HPDE6-E6E7 (cell line): ENCODE results near the gene GLT6D1.
"Not testable (repeated sequence)": the region's sequence is repeated elsewhere in the genome, so short reads cannot be mapped to it uniquely, and the experiment has no call there.

ENCODE experiments used
- DNase-seq: peaks from one replicate; pipeline ENCODE4 v3.0.0; 2011; ENCODE audit warnings: missing footprints; ENCODE audit errors: extremely low spot score

The GLT6D1 gene

GRCh38 chr9:135664801-135665794 lies 25.8 kb upstream of the GLT6D1 start:
- no peak for DNase-seq

GRCh38 chr9:135664266-135664665 lies 24.9 kb upstream of the GLT6D1 start:
- DNase-seq: no peak

DNA sequence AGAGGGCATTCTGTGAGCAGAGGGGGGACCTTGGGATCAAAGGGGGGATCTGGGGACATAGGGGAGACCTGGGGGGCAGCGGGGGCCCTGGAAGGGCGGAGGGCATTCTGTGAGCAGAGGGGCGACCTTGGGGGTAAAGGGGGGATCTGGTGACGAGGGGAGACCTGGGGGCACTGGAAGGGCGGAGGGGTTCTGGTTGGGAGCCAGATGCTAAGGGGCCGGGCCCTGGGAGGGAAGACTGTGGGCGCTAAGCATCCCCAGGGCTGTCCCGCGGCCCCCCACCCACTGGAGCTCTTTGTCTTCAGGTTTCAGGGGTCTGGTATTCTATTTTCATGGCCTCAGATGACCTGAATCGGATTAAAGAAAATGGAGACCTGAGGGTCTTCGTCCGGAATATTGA lies 24.5 kb upstream of the GLT6D1 start:
- no peak for DNase-seq

DNA sequence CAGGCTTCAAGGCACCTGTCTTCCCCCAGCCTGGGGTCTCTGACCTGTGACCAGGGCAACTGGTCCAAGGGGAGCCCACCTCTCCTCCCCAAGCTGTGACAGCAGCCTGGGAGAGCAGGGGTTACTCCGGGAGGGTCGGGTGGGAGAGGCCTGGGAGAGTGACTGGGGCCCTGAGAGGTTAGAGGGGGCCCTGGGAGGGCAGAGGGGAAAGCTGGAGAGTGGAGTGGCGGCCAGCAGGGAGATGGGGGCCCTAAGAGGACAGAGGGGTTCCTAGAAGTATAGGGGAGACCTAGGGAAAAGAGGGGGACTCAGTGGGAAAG lies 24.1 kb upstream of the GLT6D1 start:
- no peak for DNase-seq

GRCh38 chr9:135662758-135663450 lies 23.6 kb upstream of the GLT6D1 start, which contains the start of gene LCN9:
TSS of gene LCN9 (plus strand) at chr9:135663309. CDS start at chr9:135663322, 13 bp downstream.
- DNase-seq: no peak

GRCh38 chr9:135661816-135662560 lies 22.6 kb upstream of the GLT6D1 start:
- DNase-seq: no peak

DNA sequence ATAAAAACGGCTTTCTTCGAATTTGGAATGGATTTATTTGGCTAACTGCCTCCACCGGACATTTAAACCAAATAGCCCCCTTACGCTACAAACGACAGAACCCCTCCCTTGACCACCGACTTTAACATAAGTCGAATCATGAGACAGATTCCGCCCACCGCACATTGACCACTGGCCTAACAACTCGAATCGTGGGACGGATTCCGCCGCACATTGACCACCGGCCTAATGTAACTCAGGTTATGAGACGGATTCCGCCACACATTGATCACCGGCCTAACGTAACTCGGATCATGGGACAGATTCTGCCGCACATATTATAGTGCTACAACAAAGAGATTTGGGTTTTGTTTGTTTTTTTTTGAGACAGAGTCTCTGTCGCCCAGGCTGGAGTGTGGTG lies 21.1 kb upstream of the GLT6D1 start:
- no peak for DNase-seq

DNA sequence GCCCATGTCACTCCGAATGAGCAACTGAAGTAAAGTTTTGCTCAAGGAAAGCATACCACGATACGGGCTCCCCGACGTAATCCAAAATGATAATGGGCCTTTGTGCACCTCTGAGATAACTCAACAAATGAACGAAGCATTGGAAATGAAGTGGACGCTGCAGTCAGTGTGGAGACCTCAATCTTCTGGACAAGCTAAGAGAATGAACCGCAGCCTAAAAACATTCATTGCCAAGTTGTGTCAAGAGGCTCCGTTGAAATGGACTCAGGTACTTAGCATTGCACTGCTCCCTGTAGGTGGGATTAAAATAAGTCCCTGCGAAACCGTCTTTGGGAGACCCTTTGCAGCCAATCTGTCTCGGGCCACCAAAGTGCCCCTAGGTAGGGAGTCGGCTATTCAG lies 19.9 kb upstream of the GLT6D1 start:
- no peak for DNase-seq

DNA sequence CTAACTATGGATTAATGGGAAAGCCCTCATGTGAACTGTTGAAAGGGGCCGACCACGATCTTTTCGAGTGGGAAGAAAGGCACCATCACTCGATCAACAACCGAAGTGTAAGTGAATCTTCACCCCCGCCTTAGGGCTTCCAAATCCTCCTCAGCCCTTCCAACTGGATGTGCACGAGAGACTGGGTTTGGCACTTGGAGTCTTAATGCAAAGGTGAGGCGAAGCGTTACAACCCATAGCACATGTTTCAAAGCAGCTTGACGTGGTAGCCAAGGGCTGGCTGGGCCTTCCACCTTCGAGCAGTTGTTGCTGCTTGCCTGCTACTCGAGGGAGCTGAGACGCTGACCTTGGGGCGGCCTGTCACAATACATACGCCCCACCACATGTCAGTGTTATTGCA lies 18.1 kb upstream of the GLT6D1 start:
- DNase-seq: no peak

- no peak for DNase-seq
Measured at GRCh38 chr9:135655317-135655716, 16.0 kb upstream of the GLT6D1 start.

- DNase-seq: no peak
Measured at GRCh38 chr9:135650408-135650807, 11.1 kb upstream of the GLT6D1 start.

- no peak for DNase-seq
Measured at GRCh38 chr9:135649508-135649907, 10.2 kb upstream of the GLT6D1 start.

DNA sequence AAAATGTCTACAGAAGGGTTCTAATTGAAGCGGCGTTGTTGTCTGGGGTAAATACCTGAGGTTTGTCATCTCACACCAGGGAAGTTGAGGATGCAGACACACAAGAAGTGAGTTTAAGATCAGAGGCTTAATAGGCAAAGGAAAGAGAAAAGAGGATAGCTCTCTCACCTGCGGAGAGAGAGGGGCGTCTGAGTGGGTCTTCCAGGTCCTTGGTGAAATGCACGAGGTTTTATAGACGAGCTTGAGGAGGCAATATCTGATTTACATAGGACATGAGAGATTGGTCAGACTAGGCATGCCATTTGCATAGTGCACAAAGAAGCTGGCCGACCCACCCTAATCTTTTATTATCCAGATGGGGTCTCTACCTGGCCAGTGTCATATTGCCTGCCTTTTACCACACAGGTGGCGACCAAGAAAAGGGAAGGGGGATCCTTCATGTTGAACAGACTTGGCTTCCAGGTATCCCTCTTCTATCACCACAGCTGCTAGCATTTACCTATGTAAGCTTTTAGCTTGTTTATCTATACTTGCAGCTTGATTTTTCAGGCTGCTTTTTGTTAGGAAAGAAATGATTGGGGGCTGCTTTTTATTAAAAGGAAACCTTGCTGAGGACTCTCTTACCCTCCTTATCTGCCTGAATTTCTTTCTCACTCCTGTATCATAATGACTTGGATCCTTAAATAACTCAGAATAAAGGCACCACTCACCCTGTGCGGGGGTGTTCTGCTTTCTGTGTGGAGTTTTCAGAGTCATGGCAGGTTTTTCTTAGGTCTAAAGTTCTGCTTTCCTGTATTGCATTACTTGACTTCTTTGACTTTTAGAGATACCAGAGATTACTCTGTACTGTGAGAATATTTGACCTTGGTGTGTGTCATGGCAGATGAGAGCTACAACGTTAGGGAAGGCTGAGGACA lies 9.4 kb upstream of the GLT6D1 start:
- DNase-seq: no peak

- DNase-seq: no peak
Measured at GRCh38 chr9:135647884-135648283, 8.5 kb upstream of the GLT6D1 start.

DNA sequence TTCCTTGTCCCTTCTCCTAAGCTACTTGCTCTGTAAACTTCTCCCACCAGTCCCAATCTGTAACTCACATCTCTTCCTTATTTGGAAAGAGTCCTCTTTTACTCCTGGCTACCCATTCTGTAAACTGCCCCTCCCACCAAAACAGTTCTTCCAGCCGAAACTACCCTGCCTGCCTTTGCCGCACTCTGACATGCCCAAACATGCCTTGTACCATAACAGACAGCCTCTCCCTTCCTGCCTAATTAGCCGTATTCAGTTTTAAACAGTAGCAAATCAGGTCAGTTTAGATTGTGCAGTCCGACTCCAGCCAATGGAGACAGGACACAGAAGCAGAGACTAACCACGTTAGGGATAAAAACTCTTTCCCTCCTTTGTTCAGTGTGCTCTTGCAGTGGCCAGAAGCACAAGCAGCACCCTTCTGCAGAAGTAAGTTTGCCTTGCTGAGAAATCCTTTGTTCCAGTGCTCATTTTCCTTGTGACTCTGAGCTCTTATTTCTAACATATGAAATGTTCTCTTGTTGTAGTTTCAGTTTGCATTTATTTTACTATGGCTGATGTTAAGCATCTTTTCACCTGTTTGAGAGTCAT lies 5.4 kb upstream of the GLT6D1 start:
- DNase-seq: no peak

- DNase-seq: no peak
Measured at GRCh38 chr9:135641745-135642144, 2.4 kb upstream of the GLT6D1 start.

- DNase-seq: no peak
Measured at GRCh38 chr9:135641047-135641446, 1.7 kb upstream of the GLT6D1 start.

- not testable (repeated sequence) for DNase-seq
Measured at GRCh38 chr9:135636930-135637530, 2.3 kb downstream of the GLT6D1 start.

- no peak for DNase-seq
Measured at GRCh38 chr9:135632841-135633240, 6.5 kb downstream of the GLT6D1 start.

DNA sequence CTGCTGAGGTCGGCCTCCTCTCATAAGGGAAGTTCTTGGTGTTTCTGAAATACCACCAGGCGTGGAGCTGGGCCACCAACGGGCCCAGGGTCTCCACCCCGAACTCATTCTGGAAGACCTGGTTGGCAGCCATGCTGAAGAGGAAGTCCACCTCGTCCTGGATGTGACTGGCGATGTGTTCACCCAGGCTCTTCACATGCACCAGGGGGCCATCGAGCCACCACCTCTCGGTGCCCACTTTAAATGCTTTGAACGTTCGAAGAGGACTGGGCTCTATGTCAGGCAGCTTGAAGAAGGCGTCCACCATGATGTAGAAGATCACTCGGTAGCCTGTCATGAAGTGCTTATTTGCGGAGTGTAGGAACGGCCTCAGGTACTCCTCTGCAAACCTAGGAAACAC lies 15.1 kb downstream of the GLT6D1 start:
- no peak for DNase-seq
